GM23338 (cell line): ENCODE measurements around the gene CD2AP. TPM values are rescaled to one million over a fixed set of nuclear protein-coding genes. Genes with fewer than 3 reads are reported as not detected.

Experiments
- ATAC-seq: fragments of 200-7000 bp; cut with Tn5 transposase; 3 replicates; pipeline ENCODE4 v1.9.1; 2020
- DNase-seq: peaks from one replicate; pipeline ENCODE4 v3.0.0-alpha.2; 2015; ENCODE audit warnings: low spot score
- H2AFZ ChIP-seq: fragments of 200-600 bp; sonication (generic); 2 replicates; pipeline ENCODE4 v1.8.0; 2016; ENCODE audit warnings: antibody characterized with exemption, mild to moderate bottlenecking, moderate library complexity
- H3F3A ChIP-seq: fragments of 200-600 bp; sonication (generic); replicated peaks from 2 replicates; pipeline ENCODE4 v1.8.0; 2017; ENCODE audit warnings: antibody characterized with exemption, mixed run types, low read depth
- H3K27ac ChIP-seq: fragments of 200-600 bp; sonication (generic); 2 replicates; pipeline ENCODE4 v1.6.1; 2016; ENCODE audit warnings: low read depth
- H3K27me3 ChIP-seq: fragments of 200-600 bp; sonication (generic); 2 replicates; pipeline ENCODE4 v1.8.0; 2016; ENCODE audit warnings: mild to moderate bottlenecking, mixed run types, moderate library complexity; ENCODE audit not compliant: insufficient read depth
- H3K36me3 ChIP-seq: fragments of 200-600 bp; sonication (generic); 2 replicates; pipeline ENCODE4 v1.8.0; 2016; ENCODE audit warnings: mild to moderate bottlenecking; ENCODE audit not compliant: insufficient read depth
- H3K4me1 ChIP-seq: fragments of 200-600 bp; sonication (generic); 2 replicates; pipeline ENCODE4 v1.8.0; 2016; ENCODE audit warnings: mild to moderate bottlenecking, moderate library complexity; ENCODE audit not compliant: insufficient read depth
- H3K4me2 ChIP-seq: fragments of 200-600 bp; sonication (generic); 2 replicates; pipeline ENCODE4 v1.7.1; 2017; ENCODE audit warnings: mixed run types
- H3K4me3 ChIP-seq: fragments of 200-600 bp; sonication (generic); 2 replicates; pipeline ENCODE4 v1.6.1; 2016; ENCODE audit warnings: mixed run types
- H3K79me2 ChIP-seq: fragments of 200-600 bp; sonication (generic); replicated peaks from 2 replicates; pipeline ENCODE4 v1.8.0; 2017; ENCODE audit warnings: mild to moderate bottlenecking; ENCODE audit not compliant: insufficient read depth
- H3K9me2 ChIP-seq: fragments of 200-600 bp; sonication (generic); 2 replicates; pipeline ENCODE4 v1.8.0; 2017; ENCODE audit not compliant: insufficient read depth
- H4K20me1 ChIP-seq: fragments of 200-600 bp; sonication (generic); replicated peaks from 2 replicates; pipeline ENCODE4 v1.8.0; 2017; ENCODE audit warnings: mild to moderate bottlenecking; ENCODE audit not compliant: insufficient read depth
- H3K27ac Mint-ChIP-seq: 2 replicates; pipeline ENCODE4 v1.8.0; 2020; ENCODE audit warnings: inconsistent platforms, mild to moderate bottlenecking, moderate library complexity, mixed read lengths
- H3K27me3 Mint-ChIP-seq: 3 replicates; pipeline ENCODE4 v1.8.0; 2022; ENCODE audit warnings: low read depth, mild to moderate bottlenecking, moderate library complexity, mixed read lengths, inconsistent platforms; ENCODE audit not compliant: insufficient read depth, poor library complexity
- H3K36me3 Mint-ChIP-seq: 3 replicates; pipeline ENCODE4 v1.8.0; 2021; ENCODE audit warnings: low read depth, mild to moderate bottlenecking, inconsistent platforms, moderate library complexity, mixed read lengths
- H3K4me1 Mint-ChIP-seq: 3 replicates; pipeline ENCODE4 v1.8.0; 2020; ENCODE audit warnings: mild to moderate bottlenecking, inconsistent platforms, mixed read lengths
- H3K4me3 Mint-ChIP-seq: 3 replicates; pipeline ENCODE4 v1.8.0; 2021; ENCODE audit warnings: moderate library complexity, mild to moderate bottlenecking, inconsistent platforms, mixed read lengths
- H3K9me3 Mint-ChIP-seq: 3 replicates; pipeline ENCODE4 v1.8.0; 2020; ENCODE audit warnings: moderate library complexity, mild to moderate bottlenecking, inconsistent platforms, mixed read lengths
- CREB1 ChIP-seq: fragments of 250-450 bp; sonication (Bioruptor Pico); IDR thresholded peaks from 2 replicates; pipeline ENCODE4 v1.5.0; 2020; ENCODE audit warnings: low read depth, mild to moderate bottlenecking, moderate library complexity
- CTCF ChIP-seq, 2 experiments: fragments of 200-600 bp in 1 of 2; sonication (generic) in 1 of 2; conservative IDR thresholded peaks; 2 replicates each; pipeline versions ENCODE4 v1.5.1 to v1.6.1; 2016 to 2017; ENCODE audit warnings: antibody characterized with exemption in 2 of 2, low read depth in 2 of 2, mild to moderate bottlenecking in 2 of 2, moderate library complexity in 1 of 2
- STAT1 ChIP-seq: IDR thresholded peaks from one replicate; pipeline ENCODE4 v1.6.1; 2016; ENCODE audit warnings: antibody characterized with exemption; ENCODE audit not compliant: unreplicated experiment
- polyA plus RNA-seq: library from polyadenylated mRNA; unstranded; fragments of >200 nt; fragmentation: Nextera tagmentation; extraction: Ambion mirVana; gene quantifications from 2 replicates; pipeline ENCODE4 v1.2.1, GENCODE V29; 2016
- total RNA-seq: library from RNA; depleted of rRNA; stranded (reverse); fragments of >200 nt; shearing (Covaris generic); gene quantifications from 2 replicates; pipeline ENCODE4 v1.2.3, GENCODE V29; 2014
- TF ChIP-seq, protein P1 (sequence below): fragments of 250-450 bp; sonication (Bioruptor Pico); IDR thresholded peaks from 2 replicates; pipeline ENCODE4 v1.5.0; 2020; ENCODE audit warnings: mild to moderate bottlenecking, moderate library complexity

Gene CD2AP
- total and polyA plus RNA-seq, 2 experiments from 2014 or later: 38.0 to 93.2 TPM

- TF ChIP-seq, protein P1, sequence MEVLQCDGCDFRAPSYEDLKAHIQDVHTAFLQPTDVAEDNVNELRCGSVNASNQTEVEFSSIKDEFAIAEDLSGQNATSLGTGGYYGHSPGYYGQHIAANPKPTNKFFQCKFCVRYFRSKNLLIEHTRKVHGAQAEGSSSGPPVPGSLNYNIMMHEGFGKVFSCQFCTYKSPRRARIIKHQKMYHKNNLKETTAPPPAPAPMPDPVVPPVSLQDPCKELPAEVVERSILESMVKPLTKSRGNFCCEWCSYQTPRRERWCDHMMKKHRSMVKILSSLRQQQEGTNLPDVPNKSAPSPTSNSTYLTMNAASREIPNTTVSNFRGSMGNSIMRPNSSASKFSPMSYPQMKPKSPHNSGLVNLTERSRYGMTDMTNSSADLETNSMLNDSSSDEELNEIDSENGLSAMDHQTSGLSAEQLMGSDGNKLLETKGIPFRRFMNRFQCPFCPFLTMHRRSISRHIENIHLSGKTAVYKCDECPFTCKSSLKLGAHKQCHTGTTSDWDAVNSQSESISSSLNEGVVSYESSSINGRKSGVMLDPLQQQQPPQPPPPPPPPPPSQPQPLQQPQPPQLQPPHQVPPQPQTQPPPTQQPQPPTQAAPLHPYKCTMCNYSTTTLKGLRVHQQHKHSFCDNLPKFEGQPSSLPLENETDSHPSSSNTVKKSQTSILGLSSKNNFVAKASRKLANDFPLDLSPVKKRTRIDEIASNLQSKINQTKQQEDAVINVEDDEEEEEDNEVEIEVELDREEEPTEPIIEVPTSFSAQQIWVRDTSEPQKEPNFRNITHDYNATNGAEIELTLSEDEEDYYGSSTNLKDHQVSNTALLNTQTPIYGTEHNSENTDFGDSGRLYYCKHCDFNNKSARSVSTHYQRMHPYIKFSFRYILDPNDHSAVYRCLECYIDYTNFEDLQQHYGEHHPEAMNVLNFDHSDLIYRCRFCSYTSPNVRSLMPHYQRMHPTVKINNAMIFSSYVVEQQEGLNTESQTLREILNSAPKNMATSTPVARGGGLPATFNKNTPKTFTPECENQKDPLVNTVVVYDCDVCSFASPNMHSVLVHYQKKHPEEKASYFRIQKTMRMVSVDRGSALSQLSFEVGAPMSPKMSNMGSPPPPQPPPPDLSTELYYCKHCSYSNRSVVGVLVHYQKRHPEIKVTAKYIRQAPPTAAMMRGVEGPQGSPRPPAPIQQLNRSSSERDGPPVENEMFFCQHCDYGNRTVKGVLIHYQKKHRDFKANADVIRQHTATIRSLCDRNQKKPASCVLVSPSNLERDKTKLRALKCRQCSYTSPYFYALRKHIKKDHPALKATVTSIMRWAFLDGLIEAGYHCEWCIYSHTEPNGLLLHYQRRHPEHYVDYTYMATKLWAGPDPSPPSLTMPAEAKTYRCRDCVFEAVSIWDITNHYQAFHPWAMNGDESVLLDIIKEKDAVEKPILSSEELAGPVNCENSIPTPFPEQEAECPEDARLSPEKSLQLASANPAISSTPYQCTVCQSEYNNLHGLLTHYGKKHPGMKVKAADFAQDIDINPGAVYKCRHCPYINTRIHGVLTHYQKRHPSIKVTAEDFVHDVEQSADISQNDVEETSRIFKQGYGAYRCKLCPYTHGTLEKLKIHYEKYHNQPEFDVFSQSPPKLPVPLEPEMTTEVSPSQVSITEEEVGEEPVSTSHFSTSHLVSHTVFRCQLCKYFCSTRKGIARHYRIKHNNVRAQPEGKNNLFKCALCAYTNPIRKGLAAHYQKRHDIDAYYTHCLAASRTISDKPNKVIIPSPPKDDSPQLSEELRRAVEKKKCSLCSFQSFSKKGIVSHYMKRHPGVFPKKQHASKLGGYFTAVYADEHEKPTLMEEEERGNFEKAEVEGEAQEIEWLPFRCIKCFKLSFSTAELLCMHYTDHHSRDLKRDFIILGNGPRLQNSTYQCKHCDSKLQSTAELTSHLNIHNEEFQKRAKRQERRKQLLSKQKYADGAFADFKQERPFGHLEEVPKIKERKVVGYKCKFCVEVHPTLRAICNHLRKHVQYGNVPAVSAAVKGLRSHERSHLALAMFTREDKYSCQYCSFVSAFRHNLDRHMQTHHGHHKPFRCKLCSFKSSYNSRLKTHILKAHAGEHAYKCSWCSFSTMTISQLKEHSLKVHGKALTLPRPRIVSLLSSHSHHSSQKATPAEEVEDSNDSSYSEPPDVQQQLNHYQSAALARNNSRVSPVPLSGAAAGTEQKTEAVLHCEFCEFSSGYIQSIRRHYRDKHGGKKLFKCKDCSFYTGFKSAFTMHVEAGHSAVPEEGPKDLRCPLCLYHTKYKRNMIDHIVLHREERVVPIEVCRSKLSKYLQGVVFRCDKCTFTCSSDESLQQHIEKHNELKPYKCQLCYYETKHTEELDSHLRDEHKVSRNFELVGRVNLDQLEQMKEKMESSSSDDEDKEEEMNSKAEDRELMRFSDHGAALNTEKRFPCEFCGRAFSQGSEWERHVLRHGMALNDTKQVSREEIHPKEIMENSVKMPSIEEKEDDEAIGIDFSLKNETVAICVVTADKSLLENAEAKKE (CRISPR knock-in tag): no peak
- TF ChIP-seq CTCF (conservative IDR thresholded peaks at IDR 0.05; ENCODE audit: low read depth in 2 of 2): no peak
These were observed 173.9 kb downstream of the CD2AP start (continued) for GRCh38 chr6:47651505-47651944.

GRCh38 chr6:47653706-47654105 is 176.1 kb downstream of the CD2AP start:
- H3F3A ChIP-seq: no peaks in the 10 kb centered on the region
- H3K4me1 Mint-ChIP-seq: peaks cover 5% of the 10 kb centered on the region; the same call in 1 of the 3 replicates
- H4K20me1 ChIP-seq: no peaks in the 10 kb centered on the region
- DNase-seq: no peak
- H3K79me2 ChIP-seq: no peaks in the 10 kb centered on the region
- H3K4me3 Mint-ChIP-seq: no peak overlapping the region
- H3K9me2 ChIP-seq: peaks cover 16% of the 10 kb centered on the region; the same call in 1 of the 2 replicates
- H3K36me3 Mint-ChIP-seq: no peaks in the 10 kb centered on the region
- no peak overlapping the region for H3K4me2 ChIP-seq
- H3K27ac Mint-ChIP-seq: no peak overlapping the region
- H3K27me3 ChIP-seq: no peaks in the 10 kb centered on the region
- H3K9me3 Mint-ChIP-seq: no peaks in the 10 kb centered on the region; the same call in 2 of the 3 replicates
- H3K4me1 ChIP-seq: peaks cover 16% of the 10 kb centered on the region
- H2AFZ ChIP-seq: peak overlapping the region; percentile 43; the same call in 1 of the 2 replicates
- ATAC-seq: no peak
- H3K27ac ChIP-seq: no peak overlapping the region
- H3K4me3 ChIP-seq: no peak overlapping the region
- no peaks in the 10 kb centered on the region for H3K36me3 ChIP-seq
- H3K27me3 Mint-ChIP-seq: no peaks in the 10 kb centered on the region
- TF ChIP-seq CREB1 (CRISPR knock-in tag) (no peak), CTCF (conservative IDR thresholded peaks at IDR 0.05; ENCODE audit: low read depth in 2 of 2) (no peak), STAT1 (no peak)
- TF ChIP-seq, protein P1 (CRISPR knock-in tag): no peak
